Neural cell (in vitro differentiated cells): Measurements from ENCODE around the gene BRAF. TPM values are rescaled to one million over a fixed set of nuclear protein-coding genes. Genes with fewer than 3 reads are reported as not detected.

Experiments used
- H2AFZ ChIP-seq: fragments of 200-600, 300-800 bp; sonication (generic), shearing (Covaris generic); 2 replicates; pipeline ENCODE4 v1.6.0; 2014; ENCODE audit warnings: low read depth, mild to moderate bottlenecking, antibody characterized with exemption, low read length, moderate library complexity
- H3F3A ChIP-seq: fragments of 200-600 bp; shearing (Covaris generic); 2 replicates; pipeline ENCODE4 v1.6.1; 2016; ENCODE audit warnings: mild to moderate bottlenecking, moderate library complexity, mixed read lengths, antibody characterized with exemption, low read length; ENCODE audit not compliant: insufficient read depth, poor library complexity, severe bottlenecking
- H3K27ac ChIP-seq: fragments of 200-600, 300-800 bp; sonication (generic), shearing (Covaris generic); 2 replicates; pipeline ENCODE4 v1.5.1; 2014; ENCODE audit warnings: mild to moderate bottlenecking, low read length, moderate library complexity
- H3K27me3 ChIP-seq: fragments of 300-800, 200-600 bp; sonication (generic), shearing (Covaris generic); 2 replicates; pipeline ENCODE4 v1.6.0; 2014; ENCODE audit warnings: mild to moderate bottlenecking, low read depth, low read length, moderate library complexity; ENCODE audit not compliant: insufficient read depth
- H3K36me3 ChIP-seq: fragments of 300-800, 200-600 bp; sonication (generic), shearing (Covaris generic); 2 replicates; pipeline ENCODE4 v1.5.1; 2014; ENCODE audit warnings: mild to moderate bottlenecking, antibody characterized with exemption, low read length, moderate library complexity; ENCODE audit not compliant: insufficient read depth
- H3K4me2 ChIP-seq: fragments of 300-800, 200-600 bp; sonication (generic), shearing (Covaris generic); 2 replicates; pipeline ENCODE4 v1.6.0; 2014; ENCODE audit warnings: mild to moderate bottlenecking, low read length
- H3K4me3 ChIP-seq: fragments of 300-800, 200-600 bp; sonication (generic), shearing (Covaris generic); 2 replicates; pipeline ENCODE4 v1.5.1; 2014; ENCODE audit warnings: mild to moderate bottlenecking, low read length, moderate library complexity
- H3K79me2 ChIP-seq: fragments of 200-600 bp; shearing (Covaris generic); replicated peaks from 2 replicates; pipeline ENCODE4 v1.6.0; 2014; ENCODE audit warnings: mild to moderate bottlenecking, low read length, moderate library complexity; ENCODE audit not compliant: insufficient read depth
- H3K9ac ChIP-seq: fragments of 300-800, 200-600 bp; sonication (generic), shearing (Covaris generic); 2 replicates; pipeline ENCODE4 v1.6.1; 2016; ENCODE audit warnings: mild to moderate bottlenecking, low read length, mixed read lengths
- H3K9me2 ChIP-seq: fragments of 200-600 bp; shearing (Covaris generic); 2 replicates; pipeline ENCODE4 v1.6.1; 2016; ENCODE audit warnings: mild to moderate bottlenecking, low read length, mixed read lengths; ENCODE audit not compliant: insufficient read depth
- H3K9me3 ChIP-seq: fragments of 200-600, 300-800 bp; sonication (generic), shearing (Covaris generic); 2 replicates; pipeline ENCODE4 v1.6.1; 2016; ENCODE audit warnings: mild to moderate bottlenecking, mixed run types, low read length, moderate library complexity, mixed read lengths
- H4K20me1 ChIP-seq: fragments of 200-600 bp; shearing (Covaris generic); 2 replicates; pipeline ENCODE4 v1.6.1; 2016; ENCODE audit warnings: mild to moderate bottlenecking, mixed run types; ENCODE audit not compliant: insufficient read depth
- CTCF ChIP-seq: fragments of 450-650 bp; IDR thresholded peaks from 2 replicates; pipeline ENCODE4 v1.5.1; 2014; ENCODE audit warnings: antibody characterized with exemption, mild to moderate bottlenecking, moderate library complexity; ENCODE audit not compliant: poor library complexity, severe bottlenecking
- EP300 ChIP-seq: fragments of 450-650 bp; conservative IDR thresholded peaks from 2 replicates; pipeline ENCODE4 v1.6.1; 2014; ENCODE audit warnings: antibody characterized with exemption, mild to moderate bottlenecking, moderate library complexity; ENCODE audit not compliant: poor library complexity, severe bottlenecking
- EZH2 ChIP-seq: fragments of 200-600, 300-800 bp; shearing (Covaris generic), sonication (generic); IDR thresholded peaks from 2 replicates; pipeline ENCODE4 v1.6.1; 2014; ENCODE audit warnings: antibody characterized with exemption, low read length, borderline replicate concordance, mild to moderate bottlenecking; ENCODE audit not compliant: insufficient read depth, poor library complexity, severe bottlenecking
- RAD21 ChIP-seq: fragments of 450-650 bp; conservative IDR thresholded peaks from 2 replicates; pipeline ENCODE4 v1.6.1; 2014; ENCODE audit warnings: antibody characterized with exemption, mild to moderate bottlenecking, moderate library complexity
- REST ChIP-seq: IDR thresholded peaks from 2 replicates; pipeline ENCODE4 v1.6.1; 2012; ENCODE audit warnings: borderline replicate concordance
- SMC3 ChIP-seq: fragments of 450-650 bp; conservative IDR thresholded peaks from 2 replicates; pipeline ENCODE4 v1.6.1; 2014; ENCODE audit warnings: antibody characterized with exemption, mild to moderate bottlenecking, moderate library complexity; ENCODE audit not compliant: poor library complexity
- TAF1 ChIP-seq: IDR thresholded peaks from 2 replicates; pipeline ENCODE4 v1.6.1; 2012; ENCODE audit warnings: low read depth
- polyA plus RNA-seq: library from polyadenylated mRNA; depleted of rRNA; stranded (reverse); fragments of >200 nt; gene quantifications from 2 replicates; pipeline ENCODE4 v1.2.3, GENCODE V29; 2014

BRAF gene
- polyA plus RNA-seq, 1 donor from 2014 or later: 31.7 TPM

- Histone ChIP-seq H3K27ac (no peak overlapping the region), H3K79me2 (no peaks in the 10 kb centered on the region), H3K9me2 (no peaks in the 10 kb centered on the region), H3K9me3 (no peaks in the 10 kb centered on the region), H3K4me3 (no peak overlapping the region), H3K27me3 (no peaks in the 10 kb centered on the region), H3K4me2 (no peak overlapping the region), H3K9ac (no peak overlapping the region), H3F3A (no peaks in the 10 kb centered on the region), H3K36me3 (no peaks in the 10 kb centered on the region), H4K20me1 (no peaks in the 10 kb centered on the region), H2AFZ (no peak overlapping the region)
- no peak for TF ChIP-seq CTCF
These were observed 240.4 kb downstream of the BRAF start for GRCh38 chr7:140684066-140684950.

GRCh38 chr7:140683657-140684056, 241.1 kb downstream of the BRAF start:
- no peaks in the 10 kb centered on the region for H4K20me1 ChIP-seq
- no peaks in the 10 kb centered on the region for H3K9me3 ChIP-seq
- H3K9me2 ChIP-seq: no peaks in the 10 kb centered on the region
- TF ChIP-seq REST (no peak), SMC3 (no peak), CTCF (no peak), RAD21 (no peak), EZH2 (no peak), EP300 (no peak), TAF1 (no peak)
- no peak overlapping the region for H3K4me2 ChIP-seq
- no peak overlapping the region for H3K27ac ChIP-seq
- H3K79me2 ChIP-seq: no peaks in the 10 kb centered on the region
- no peaks in the 10 kb centered on the region for H3K36me3 ChIP-seq
- no peak overlapping the region for H3K4me3 ChIP-seq
- H3K27me3 ChIP-seq: no peaks in the 10 kb centered on the region
- H3K9ac ChIP-seq: no peak overlapping the region
- no peak overlapping the region for H2AFZ ChIP-seq
- H3F3A ChIP-seq: no peaks in the 10 kb centered on the region
